Hepatocyte (in vitro differentiated cells): ENCODE measurements around the gene ABCB7. TPM values are rescaled to one million over a fixed set of nuclear protein-coding genes. Genes with fewer than 3 reads are reported as not detected.
"Not testable (repeated sequence)": the region's sequence is repeated elsewhere in the genome, so short reads cannot be mapped to it uniquely, and the experiment has no call there.

ENCODE experiments used
- DNase-seq: peaks from one replicate; pipeline ENCODE4 v3.0.0-alpha.2; 2016; ENCODE audit warnings: low spot score
- H2AFZ ChIP-seq: fragments of 200-600 bp; sonication (generic); 2 replicates; pipeline ENCODE4 v1.6.0; 2016; ENCODE audit warnings: antibody characterized with exemption, mild to moderate bottlenecking
- H3K27ac ChIP-seq: fragments of 200-600 bp; sonication (generic); 2 replicates; pipeline ENCODE4 v1.5.1; 2016; ENCODE audit warnings: mild to moderate bottlenecking
- H3K27me3 ChIP-seq: fragments of 200-600 bp; sonication (generic); 2 replicates; pipeline ENCODE4 v1.6.1; 2016
- H3K36me3 ChIP-seq: fragments of 200-600 bp; sonication (generic); replicated peaks from 2 replicates; pipeline ENCODE4 v1.5.1; 2016; ENCODE audit warnings: low read depth; ENCODE audit not compliant: insufficient read depth
- H3K4me1 ChIP-seq: fragments of 200-600 bp; sonication (generic); 2 replicates; pipeline ENCODE4 v1.5.1; 2016; ENCODE audit warnings: mild to moderate bottlenecking, moderate library complexity; ENCODE audit not compliant: insufficient read depth
- H3K4me2 ChIP-seq: fragments of 200-600 bp; sonication (generic); 2 replicates; pipeline ENCODE4 v1.6.0; 2016
- H3K4me3 ChIP-seq: fragments of 200-600 bp; sonication (generic); 2 replicates; pipeline ENCODE4 v1.5.1; 2016; ENCODE audit warnings: mild to moderate bottlenecking
- H3K79me2 ChIP-seq: fragments of 200-600 bp; sonication (generic); 2 replicates; pipeline ENCODE4 v1.6.0; 2017; ENCODE audit warnings: mild to moderate bottlenecking
- H3K9me2 ChIP-seq: fragments of 200-600 bp; sonication (generic); replicated peaks from 2 replicates; pipeline ENCODE4 v1.6.0; 2017; ENCODE audit warnings: mild to moderate bottlenecking; ENCODE audit not compliant: insufficient read depth
- H3K9me3 ChIP-seq: fragments of 200-600 bp; sonication (generic); 2 replicates; pipeline ENCODE4 v1.5.1; 2016; ENCODE audit warnings: low read depth, mild to moderate bottlenecking
- H4K20me1 ChIP-seq: fragments of 200-600 bp; sonication (generic); 2 replicates; pipeline ENCODE4 v1.6.0; 2016; ENCODE audit warnings: mild to moderate bottlenecking; ENCODE audit not compliant: insufficient read depth, poor library complexity, severe bottlenecking
- CTCF ChIP-seq: fragments of 200-600 bp; sonication (generic); IDR thresholded peaks from 2 replicates; pipeline ENCODE4 v1.5.1; 2016; ENCODE audit warnings: antibody characterized with exemption, mild to moderate bottlenecking; ENCODE audit not compliant: poor library complexity
- EZH2 ChIP-seq: fragments of 200-600 bp; sonication (generic); IDR thresholded peaks from 2 replicates; pipeline ENCODE4 v1.6.1; 2016; ENCODE audit warnings: antibody characterized with exemption, mild to moderate bottlenecking, borderline replicate concordance
- EZH2phosphoT487 ChIP-seq: fragments of 200-600 bp; sonication (generic); IDR thresholded peaks from one replicate; pipeline ENCODE4 v1.6.1; 2018; ENCODE audit warnings: antibody characterized with exemption, mild to moderate bottlenecking, low read depth, moderate library complexity; ENCODE audit not compliant: unreplicated experiment, severe bottlenecking
- WGBS: methylation state at CpG from one replicate; pipeline ENCODE4 v1.1.6; 2016; ENCODE audit warnings: low lambda C conversion rate; ENCODE audit errors: missing lambda C conversion rate; 5-methylcytosine and 5-hydroxymethylcytosine counted together
- polyA plus RNA-seq: library from polyadenylated mRNA; unstranded; fragments of >200 nt; fragmentation: Nextera tagmentation; extraction: Ambion mirVana; gene quantifications from 2 replicates; pipeline ENCODE4 v1.2.1, GENCODE V29; 2016
- small RNA-seq: library from RNA; depleted of rRNA; stranded (forward); fragments of <200 nt; gene quantifications from one replicate; pipeline ENCODE3, GENCODE V24; 2014
- total RNA-seq: library from RNA; depleted of rRNA; stranded (reverse); fragments of >200 nt; gene quantifications from 2 replicates; pipeline ENCODE4 v1.2.3, GENCODE V29; 2014

The ABCB7 gene
- total and polyA plus RNA-seq, 2 experiments from 2014 or later: 12.4 to 51.6 TPM

GRCh38 chrX:75051047-75051446 is 105.0 kb downstream of the ABCB7 start:
- no peak overlapping the region for H3K4me3 ChIP-seq
- H3K9me2 ChIP-seq: no peaks in the 10 kb centered on the region
- no peaks in the 10 kb centered on the region for H3K36me3 ChIP-seq
- H3K79me2 ChIP-seq: no peaks in the 10 kb centered on the region
- 57% methylated on average over 1 of the region's 1 CpG for WGBS
- H3K4me1 ChIP-seq: no peaks in the 10 kb centered on the region
- no peaks in the 10 kb centered on the region for H4K20me1 ChIP-seq
- TF ChIP-seq CTCF: no peak
- TF ChIP-seq EZH2phosphoT487: no peak
- no peak for TF ChIP-seq EZH2
- no peak overlapping the region for H3K27ac ChIP-seq
- H3K9me3 ChIP-seq: no peaks in the 10 kb centered on the region
- H3K27me3 ChIP-seq: no peaks in the 10 kb centered on the region
- no peak overlapping the region for H3K4me2 ChIP-seq
- H2AFZ ChIP-seq: no peak overlapping the region
- no peak for DNase-seq

GRCh38 chrX:75045369-75045768 is 110.7 kb downstream of the ABCB7 start:
- no peaks in the 10 kb centered on the region for H3K36me3 ChIP-seq
- no peaks in the 10 kb centered on the region for H3K4me1 ChIP-seq
- TF ChIP-seq CTCF: no peak
- no peak for TF ChIP-seq EZH2
- no peak for TF ChIP-seq EZH2phosphoT487
- no peaks in the 10 kb centered on the region for H3K27me3 ChIP-seq
- H3K9me3 ChIP-seq: peaks cover 4% of the 10 kb centered on the region
- H2AFZ ChIP-seq: no peak overlapping the region
- no peaks in the 10 kb centered on the region for H3K79me2 ChIP-seq
- no peak for DNase-seq
- no peak overlapping the region for H3K4me3 ChIP-seq
- no peaks in the 10 kb centered on the region for H3K9me2 ChIP-seq
- no peaks in the 10 kb centered on the region for H4K20me1 ChIP-seq
- no peak overlapping the region for H3K4me2 ChIP-seq
- H3K27ac ChIP-seq: no peak overlapping the region

GRCh38 chrX:75044142-75044541 is 111.9 kb downstream of the ABCB7 start:
- H3K9me2 ChIP-seq, H3K4me1 ChIP-seq, H3K79me2 ChIP-seq, H2AFZ ChIP-seq, H3K9me3 ChIP-seq, H4K20me1 ChIP-seq, H3K4me3 ChIP-seq, H3K36me3 ChIP-seq, DNase-seq, H3K27ac ChIP-seq, H3K4me2 ChIP-seq, H3K27me3 ChIP-seq: not testable (repeated sequence)
- WGBS: 68% methylated on average over 4 of the region's 4 CpGs

- TF ChIP-seq EZH2phosphoT487: no peak
- TF ChIP-seq EZH2: no peak
- H4K20me1 ChIP-seq: no peaks in the 10 kb centered on the region
- no peaks in the 10 kb centered on the region for H3K79me2 ChIP-seq
- no peak overlapping the region for H3K4me2 ChIP-seq
- no peaks in the 10 kb centered on the region for H3K4me1 ChIP-seq
- no peaks in the 10 kb centered on the region for H3K27me3 ChIP-seq
- H3K36me3 ChIP-seq: no peaks in the 10 kb centered on the region
- no peak overlapping the region for H2AFZ ChIP-seq
- no peak overlapping the region for H3K4me3 ChIP-seq
- peaks cover 3% of the 10 kb centered on the region for H3K9me2 ChIP-seq
- peaks cover 4% of the 10 kb centered on the region for H3K9me3 ChIP-seq
- no peak for DNase-seq
- WGBS: 47% methylated on average over 1 of the region's 1 CpG
- no peak overlapping the region for H3K27ac ChIP-seq
Measured at GRCh38 chrX:75038925-75039324, 117.2 kb downstream of the ABCB7 start.

Small RNAs within 50 kb of the gene (small RNA-seq; reads per million reads assigned to genes)
- not detected for gene BUD31P2
- gene RNU6-562P: not detected

Other genes with a start within 250 kb of the ABCB7 start
- 0.44 and 0.80 TPM in 2 replicates for gene NEXMIF, start 230.8 kb downstream of the ABCB7 start, total RNA-seq
- gene NEXMIF, start 230.8 kb downstream of the ABCB7 start, polyA plus RNA-seq: 0.25 and 0.28 TPM in 2 replicates
- 26.7 and 28.7 TPM in 2 replicates for gene UPRT, start 117.8 kb upstream of the ABCB7 start, total RNA-seq
- 18.1 and 22.1 TPM in 2 replicates for gene UPRT, start 117.8 kb upstream of the ABCB7 start, polyA plus RNA-seq